H1 (cell line): Measurements from ENCODE around the gene PSD. TPM values are rescaled to one million over a fixed set of nuclear protein-coding genes. Genes with fewer than 3 reads are reported as not detected.

ENCODE experiments used
- CEBPB ChIP-seq: IDR thresholded peaks from 2 replicates; pipeline ENCODE4 v1.6.1; 2012; ENCODE audit warnings: low read depth, low read length
- KDM1A ChIP-seq: fragments of 200-600, 300-600 bp; sonication (generic); IDR thresholded peaks from 2 replicates; pipeline ENCODE4 v1.7.1; 2016; ENCODE audit warnings: mild to moderate bottlenecking, low read length, borderline replicate concordance
- polyA plus RNA-seq, 7 experiments: library from polyadenylated mRNA; depleted of rRNA in 3 of 7; stranded (reverse) in 5 of 7; unstranded in 2 of 7; fragments of >200 nt in 5 of 7; fragments of 200-250 nt in 2 of 7; gene quantifications; 1 replicate in 5 of 7; 2 replicates in 1 of 7; 4 replicates in 1 of 7; pipeline versions ENCODE4 v1.2.1 to v1.2.3, GENCODE V29; 2011 to 2013; ENCODE audit warnings: missing spikeins in 2 of 7, mixed read lengths in 2 of 7
- total RNA-seq: library from RNA; stranded (reverse); fragmentation: NEBNext Ultra II Directional; extraction: Animal tissue kit (Norgen Biotek cat#: 25700); gene quantifications from 2 replicates; pipeline ENCODE4 v1.2.1, GENCODE V29; 2021

PSD gene
- total and polyA plus RNA-seq, 2 of the 8 experiments (the other 6 are each of a cell fraction or from before 2014, with no cell fraction given) = 5.4 to 6.0 TPM

GRCh38 chr10:102449321-102450123, 30.9 kb upstream of the PSD start (continued):
- no peak for TF ChIP-seq CEBPB
- TF ChIP-seq KDM1A = no peak
